Measurements from ENCODE around the gene GOLM1.
A peak's percentile ranks its signal among the peaks of the same experiment; 100 is the strongest.
"Not testable (repeated sequence)": the region's sequence is repeated elsewhere in the genome, so short reads cannot be mapped to it uniquely, and the experiment has no call there.

GOLM1 gene

DNA sequence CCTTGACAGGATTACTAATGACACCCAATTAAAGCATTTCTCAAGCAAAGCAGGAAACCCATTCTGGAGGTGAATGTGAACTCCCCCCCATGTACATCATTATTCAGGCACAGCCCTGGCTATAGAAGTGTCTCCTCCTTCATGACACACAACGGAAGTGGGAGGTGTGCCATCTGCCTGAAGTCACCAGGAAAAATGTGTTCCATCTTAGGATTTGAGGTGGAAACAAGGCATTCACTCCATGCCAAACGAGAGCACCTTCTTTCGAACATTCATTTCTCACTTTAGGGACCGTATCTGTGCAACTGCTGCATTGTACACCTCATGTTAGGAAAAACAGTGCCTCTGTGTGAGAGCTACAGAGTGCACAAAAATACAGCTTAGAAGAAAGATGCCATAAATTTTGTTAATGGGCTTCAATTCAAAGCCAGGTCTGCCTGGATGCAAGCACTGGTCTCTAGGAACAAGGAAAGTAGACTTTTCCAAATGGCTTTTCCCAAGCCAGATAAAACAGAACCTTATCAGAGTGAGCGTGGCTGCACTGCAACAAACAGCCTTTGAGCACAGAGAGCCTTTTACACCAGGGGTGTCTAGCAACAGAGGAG is 19.4 kb downstream of the GOLM1 start:
- no peak for DNase-seq

- DNase-seq = no peak
Measured at GRCh38 chr9:86079421-86079831, 19.9 kb downstream of the GOLM1 start.

- no peak for DNase-seq
Measured at GRCh38 chr9:86078731-86079130, 20.6 kb downstream of the GOLM1 start.

DNA sequence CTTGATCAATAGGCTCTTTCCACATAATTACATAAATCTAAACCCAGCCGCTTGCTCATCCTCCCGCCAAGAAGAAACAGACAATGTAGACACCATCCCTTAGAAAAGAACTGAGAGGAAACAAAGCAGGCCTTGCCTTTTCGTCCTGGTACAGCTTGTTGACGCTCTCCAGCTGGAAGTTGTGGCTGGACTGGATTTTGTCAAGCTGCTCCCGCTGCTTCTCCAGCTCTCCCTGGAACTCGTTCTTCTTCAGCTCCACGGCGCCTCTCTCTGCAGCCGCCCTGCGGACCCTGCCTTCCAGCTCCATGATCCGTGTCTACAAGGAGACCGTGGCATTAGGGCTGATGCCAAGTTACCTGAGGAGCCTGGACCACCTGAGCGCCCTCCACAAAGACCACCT is 22.1 kb downstream of the GOLM1 start:
- DNase-seq = no peak

- DNase-seq = peak; percentile 55
Measured at GRCh38 chr9:86075132-86076109, 23.9 kb downstream of the GOLM1 start.

GRCh38 chr9:86073839-86074238 is 25.5 kb downstream of the GOLM1 start:
- DNase-seq = peak; percentile 25

GRCh38 chr9:86072394-86072877 is 26.9 kb downstream of the GOLM1 start:
- DNase-seq = no peak

- no peak for DNase-seq
Measured at GRCh38 chr9:86069206-86069869, 30.0 kb downstream of the GOLM1 start.

GRCh38 chr9:86064220-86064619 is 35.1 kb downstream of the GOLM1 start:
- DNase-seq = no peak

DNA sequence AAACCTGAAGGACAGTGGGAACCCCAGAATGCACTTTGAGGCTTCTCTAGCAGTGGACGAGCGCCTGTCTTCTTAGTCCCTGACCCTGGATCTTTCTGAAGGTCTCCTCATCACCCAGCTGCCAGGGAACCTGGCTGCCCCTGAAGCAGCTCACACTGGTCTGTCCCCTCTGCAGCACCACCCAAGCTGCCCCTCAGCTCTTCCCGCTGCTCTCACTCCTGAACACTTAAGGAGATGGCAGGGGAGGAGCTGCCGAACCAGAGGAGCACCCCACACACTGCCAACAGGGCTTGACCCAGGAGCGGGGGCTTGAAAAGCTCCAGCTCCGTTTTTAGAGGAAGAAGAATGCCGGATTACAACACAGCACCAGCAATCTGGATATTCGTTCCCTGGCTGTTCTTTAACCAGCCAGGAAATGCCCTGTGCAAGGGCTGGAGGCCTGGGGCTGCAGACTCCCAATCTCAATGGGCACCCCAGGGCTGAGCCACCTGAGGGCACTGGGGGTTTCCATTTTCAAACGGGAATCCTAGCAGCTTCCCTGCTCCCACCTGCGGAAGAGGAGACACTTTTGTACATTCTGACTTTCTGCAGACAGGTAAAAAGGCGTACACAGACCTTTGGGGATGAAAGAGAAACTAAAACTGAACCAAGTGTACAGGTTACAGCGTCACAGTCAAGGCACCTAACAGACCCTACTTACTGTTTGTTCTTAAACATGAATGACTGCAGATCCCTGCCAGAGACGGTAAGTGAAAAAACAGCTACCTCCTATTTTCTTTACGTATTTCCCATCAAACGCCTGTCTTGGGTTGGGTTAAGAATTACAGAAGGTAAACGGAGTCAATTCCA is 36.3 kb downstream of the GOLM1 start:
- no peak for DNase-seq

DNA sequence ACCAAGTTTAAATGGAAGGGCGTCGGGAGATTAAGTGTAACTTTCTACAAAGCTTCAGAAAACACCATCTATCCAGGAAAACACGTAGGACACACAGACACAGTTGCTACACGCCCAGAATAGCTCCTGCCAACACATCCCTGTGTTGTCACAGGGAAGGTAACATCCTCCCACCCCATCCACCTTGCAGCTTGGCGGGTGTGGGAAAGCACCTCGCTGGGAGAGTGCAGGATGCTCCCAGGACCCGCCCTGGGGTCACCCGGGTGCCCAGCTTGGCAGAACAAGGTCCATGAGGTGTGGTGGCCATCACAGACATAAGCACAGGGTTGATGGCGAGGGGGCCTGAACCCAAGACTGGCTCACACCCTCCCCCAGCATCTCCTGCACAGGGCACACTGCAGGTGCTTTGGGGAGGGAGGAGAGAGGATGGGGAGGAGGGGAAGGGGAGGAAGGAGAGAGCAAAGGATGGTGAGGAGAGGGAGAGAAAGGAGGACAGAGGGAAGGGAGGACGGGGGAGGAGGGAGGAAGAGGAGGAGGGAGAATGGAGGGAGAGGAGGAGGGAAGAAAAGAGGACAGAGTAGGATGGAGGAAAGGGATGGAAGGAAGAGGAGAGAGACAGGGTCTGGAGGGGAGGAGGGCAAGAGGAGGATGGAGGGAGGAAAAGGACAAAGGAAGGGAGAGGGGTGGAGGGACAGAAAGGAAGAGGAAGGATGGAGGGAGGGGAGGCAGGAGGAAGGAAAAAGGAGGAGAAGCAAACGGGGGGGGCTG is 37.2 kb downstream of the GOLM1 start:
- no peak for DNase-seq

DNA sequence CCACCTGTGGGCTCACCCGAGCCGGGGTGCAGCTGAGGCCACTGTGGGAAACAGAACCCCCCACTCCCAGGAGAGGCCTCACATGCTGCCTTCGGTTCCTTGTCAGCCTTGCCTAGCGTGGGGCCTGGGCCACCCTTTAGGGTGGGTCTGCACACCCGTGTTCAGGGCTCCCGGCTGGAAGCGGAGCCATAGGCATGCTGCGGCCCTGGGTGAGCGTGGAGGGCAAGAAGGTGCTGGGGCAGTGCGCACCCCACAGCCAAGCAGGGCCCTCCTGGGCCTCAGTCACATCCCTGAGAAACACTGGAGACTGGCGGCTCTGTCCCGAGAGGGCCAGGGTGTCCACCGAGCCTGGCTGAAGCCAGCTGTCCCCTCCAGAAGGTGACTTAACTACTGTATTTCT is 41.9 kb downstream of the GOLM1 start:
- DNase-seq = no peak

- DNase-seq = no peak
Measured at GRCh38 chr9:86054695-86055094, 44.7 kb downstream of the GOLM1 start.

DNA sequence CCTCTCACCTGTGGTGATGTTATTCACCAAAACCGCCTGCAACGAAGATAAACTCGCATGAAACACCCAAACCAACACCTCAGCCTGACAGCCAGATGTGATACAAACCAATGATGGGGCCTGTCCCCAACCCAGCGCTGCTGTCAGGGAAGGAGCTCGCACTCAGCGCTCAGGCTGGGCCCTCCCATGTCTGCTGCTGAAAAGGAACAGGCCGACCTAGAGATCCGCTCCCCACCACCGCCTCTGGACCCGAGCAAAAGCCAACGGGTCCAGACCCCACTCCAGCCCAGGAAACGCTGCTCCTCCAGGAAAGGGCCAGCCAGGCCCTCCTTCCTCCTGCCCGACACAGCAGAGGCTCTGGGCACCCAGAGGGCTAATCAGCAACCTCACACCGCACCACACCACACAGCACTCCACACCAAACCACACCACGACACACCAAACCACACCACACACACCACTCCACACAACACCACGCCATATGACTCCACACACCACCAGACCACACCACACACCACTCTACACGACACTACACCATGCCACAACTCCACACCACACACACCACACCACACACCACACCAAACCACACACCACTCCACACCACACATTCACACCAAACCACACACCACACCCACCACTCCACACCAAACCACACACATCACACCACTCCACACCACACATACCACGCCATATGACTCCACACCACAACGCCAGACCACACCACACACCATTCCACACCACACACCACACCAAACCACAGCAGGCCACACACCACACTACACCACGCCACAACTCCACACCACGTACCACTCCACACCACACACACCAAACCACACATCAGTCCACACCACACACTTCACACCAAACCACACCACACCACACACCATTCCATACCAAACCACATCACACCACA is 46.5 kb downstream of the GOLM1 start:
- no peak for DNase-seq

GRCh38 chr9:86048018-86048742 is 51.2 kb downstream of the GOLM1 start:
- DNase-seq = not testable (repeated sequence)

DNA sequence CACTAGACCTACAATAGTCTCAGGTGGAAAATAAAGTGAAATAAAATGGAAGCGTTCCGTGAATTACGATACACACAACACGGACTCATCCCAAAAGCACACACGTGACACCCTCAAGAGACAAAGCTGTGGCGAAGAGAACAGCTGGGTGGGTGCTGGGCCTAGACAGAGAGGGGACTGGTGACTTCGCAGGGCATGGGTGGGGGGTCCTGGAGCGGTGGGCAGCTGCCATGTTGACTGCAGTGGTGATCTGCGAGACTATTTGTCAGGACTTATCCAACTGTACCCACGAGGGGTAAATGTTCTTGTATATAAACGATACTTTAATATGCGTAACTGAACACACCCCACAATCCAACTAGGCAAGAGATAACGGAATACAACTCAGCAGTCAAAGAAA is 52.0 kb downstream of the GOLM1 start:
- no peak for DNase-seq

GRCh38 chr9:86046930-86047341 is 52.4 kb downstream of the GOLM1 start:
- DNase-seq = no peak

DNA sequence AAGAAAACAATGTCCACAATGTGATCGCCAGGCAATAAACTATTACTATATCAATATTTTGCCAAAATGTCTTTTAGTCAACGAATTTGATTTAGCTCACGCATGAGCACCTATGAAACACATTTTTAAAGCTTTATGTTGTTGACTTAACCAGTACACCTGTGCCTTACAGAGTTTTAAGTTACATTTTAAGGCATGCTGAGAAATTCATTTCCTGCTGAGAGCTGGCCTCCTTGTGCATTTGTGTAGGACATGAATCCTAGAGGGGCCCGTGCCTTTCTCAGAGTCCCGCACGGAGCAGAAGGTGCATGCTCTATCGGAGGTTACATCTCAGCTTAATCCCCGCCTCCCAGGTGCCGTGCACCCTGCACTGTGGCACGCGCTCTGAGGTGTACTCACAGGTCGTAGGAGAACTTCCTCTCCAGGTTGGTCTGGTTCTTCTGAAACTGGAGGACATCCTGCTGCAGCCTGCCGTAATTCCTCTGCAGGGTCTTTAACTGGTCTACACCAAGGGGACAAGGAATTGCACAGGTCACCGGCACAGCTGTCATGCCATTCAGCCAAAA is 53.2 kb downstream of the GOLM1 start:
- DNase-seq = no peak

DNA sequence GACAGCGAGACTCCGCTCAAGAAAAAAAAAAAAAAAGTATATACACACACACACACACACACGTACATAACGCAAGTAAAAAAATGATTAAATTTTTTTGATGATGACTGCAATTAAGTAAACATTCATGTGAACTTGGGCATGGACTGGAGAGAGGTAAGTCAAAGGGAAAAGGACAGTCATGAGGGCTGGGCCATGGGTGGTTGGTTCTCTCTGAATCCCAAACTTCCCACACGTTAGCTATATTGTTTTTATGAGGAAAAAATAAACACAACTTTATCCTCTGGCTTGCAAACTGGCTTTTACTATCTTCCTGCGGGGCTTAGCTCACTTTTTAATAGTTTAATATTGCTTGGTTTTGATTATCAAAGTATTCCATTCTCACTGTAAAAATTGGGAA is 53.7 kb downstream of the GOLM1 start:
- no peak for DNase-seq

DNA sequence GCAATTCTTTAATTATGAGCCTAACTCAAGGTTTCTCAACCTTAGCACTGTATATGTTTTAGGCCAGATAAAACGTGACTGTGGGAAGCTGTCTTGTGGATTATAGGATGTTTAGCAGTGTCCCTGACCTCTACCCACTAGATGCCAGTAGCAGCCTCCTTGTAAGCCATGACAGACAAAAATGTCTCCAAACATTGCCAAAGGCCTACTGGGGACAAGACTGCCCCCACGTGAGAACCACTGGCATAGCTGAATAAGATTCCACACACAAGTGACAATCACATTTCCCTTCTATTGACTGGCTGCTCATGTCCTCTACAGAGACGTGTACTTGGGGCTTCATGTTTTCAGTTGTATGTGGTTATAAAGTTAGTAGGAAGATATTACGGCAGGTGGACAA is 55.4 kb downstream of the GOLM1 start:
- no peak for DNase-seq

All from stimulated activated CD8-positive, alpha-beta memory T cell treated with anti-CD3 and anti-CD28 coated beads, Interleukin-4, amount 100 ng/mL, for 48 hours (primary cell).